ACHN (cell line): ENCODE measurements around the gene NR2F6.
"Not testable (repeated sequence)": the region's sequence is repeated elsewhere in the genome, so short reads cannot be mapped to it uniquely, and the experiment has no call there.

ENCODE experiments used
- DNase-seq: peaks from one replicate; pipeline ENCODE4 v3.0.0-alpha.2; 2015
- in situ Hi-C: cut with HindIII; loops from 2 replicates; pipeline ENCODE4 v1.10.0; 2017; ENCODE audit warnings: low sequenced_read_pairs, low pct_ligation_motif_present, low pct_unique_long_range_greater_than_20kb

The NR2F6 gene

DNA sequence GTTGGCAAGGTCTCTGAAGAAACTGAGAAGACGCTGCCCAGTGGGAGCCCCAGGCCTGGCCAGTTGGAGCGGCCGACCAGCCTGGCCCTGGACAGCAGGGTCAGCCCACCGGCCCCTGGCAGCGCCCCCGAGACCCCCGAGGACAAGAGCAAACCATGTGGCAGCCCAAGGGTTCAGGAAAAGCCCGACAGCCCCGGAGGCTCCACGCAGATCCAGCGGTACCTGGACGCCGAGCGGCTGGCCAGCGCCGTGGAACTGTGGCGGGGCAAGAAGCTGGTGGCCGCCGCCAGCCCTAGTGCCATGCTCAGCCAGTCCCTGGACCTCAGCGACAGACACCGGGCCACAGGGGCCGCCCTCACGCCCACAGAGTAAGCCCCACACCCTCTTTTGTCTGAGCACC is 50.6 kb downstream of the NR2F6 start:
- in situ Hi-C loops, result no loop called here
- no peak for DNase-seq

- in situ Hi-C loops, result no loop called here
- DNase-seq, result no peak
These were observed 51.1 kb downstream of the NR2F6 start for GRCh38 chr19:17194608-17195007.

- DNase-seq, result no peak
- in situ Hi-C loops, result no loop called here
These were observed 53.0 kb downstream of the NR2F6 start for GRCh38 chr19:17192751-17193150.

DNA sequence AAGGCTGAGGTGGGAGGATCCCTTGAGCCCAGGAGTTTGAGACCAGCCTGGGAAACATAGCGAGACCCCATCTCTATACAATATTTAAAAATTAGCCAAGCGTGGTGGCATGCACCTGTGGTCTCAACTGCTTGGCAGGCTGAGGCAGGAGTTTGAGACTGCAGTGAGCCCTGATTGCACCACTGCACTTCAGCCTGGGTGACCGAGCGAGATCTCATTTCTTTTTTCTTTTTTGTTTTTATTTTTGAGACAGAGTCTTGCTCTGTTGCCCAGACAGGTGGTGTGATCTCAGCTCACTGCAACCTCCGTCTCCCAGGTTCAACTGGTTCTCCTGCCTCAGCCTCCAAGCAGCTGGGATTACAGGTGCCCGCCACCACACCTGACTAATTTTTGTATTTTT is 54.0 kb downstream of the NR2F6 start:
- in situ Hi-C loops, DNase-seq: not testable (repeated sequence)

GRCh38 chr19:17185590-17185989 is 60.1 kb downstream of the NR2F6 start:
- in situ Hi-C loops, result no loop called here
- no peak for DNase-seq

- in situ Hi-C loops, result no loop called here
- no peak for DNase-seq
These were observed 61.3 kb downstream of the NR2F6 start for GRCh38 chr19:17184371-17184841.

DNA sequence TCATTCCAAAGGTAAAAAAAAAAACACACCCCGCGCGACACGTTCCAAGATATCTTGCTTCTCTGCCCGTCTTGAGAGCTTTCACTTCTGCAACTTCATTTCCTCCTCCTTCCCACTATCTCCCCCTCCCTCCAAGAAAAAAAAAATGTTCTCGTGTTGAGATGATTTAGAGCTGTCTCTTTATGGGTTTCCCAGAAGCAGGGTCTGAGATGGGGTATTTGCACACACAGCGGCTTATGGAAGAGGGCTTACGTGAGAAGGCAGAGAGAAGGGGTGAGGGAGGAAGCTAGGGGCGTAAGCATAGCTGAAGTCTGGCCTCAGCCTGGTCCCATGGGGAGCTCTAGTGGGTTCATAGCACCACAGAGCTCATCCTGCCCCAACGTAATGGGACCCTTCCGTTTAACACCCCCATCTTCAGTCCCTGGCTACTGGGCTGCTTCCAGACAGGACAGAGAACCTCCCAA is 61.8 kb downstream of the NR2F6 start:
- in situ Hi-C loops, result no loop called here

GRCh38 chr19:17183271-17183761 is 62.4 kb downstream of the NR2F6 start:
- DNase-seq, result no peak
- in situ Hi-C loops, result no loop called here

More for the DNA sequence above, 61.8 kb downstream of the NR2F6 start:
- DNase-seq, result no peak
